Peyer's patch (tissue), 4 donors: ENCODE data around the gene THPO. TPM values are rescaled to one million over a fixed set of nuclear protein-coding genes. Genes with fewer than 3 reads are reported as not detected.

Experiments
- DNase-seq, 3 donors: peaks; one replicate each; pipeline ENCODE4 v3.0.0-alpha.2; 2017 to 2019
- H3K27ac ChIP-seq, 4 donors: fragments of 200-600 bp; sonication (generic); one replicate each; pipeline ENCODE4 v1.5.1; 2016 to 2019
- H3K27me3 ChIP-seq, 2 donors: fragments of 200-600 bp; sonication (generic); one replicate each; pipeline ENCODE4 v1.5.1; 2019
- H3K36me3 ChIP-seq, 3 donors: fragments of 200-600 bp; sonication (generic); one replicate each; pipeline ENCODE4 v1.5.1; 2016 to 2019
- H3K4me1 ChIP-seq, 4 donors: fragments of 200-600 bp; sonication (generic); one replicate each; pipeline ENCODE4 v1.5.1; 2016 to 2019
- H3K4me3 ChIP-seq, 4 donors: fragments of 200-600 bp; sonication (generic); 1 replicate in 3 of 4; 2 replicates in 1 of 4; pipeline ENCODE4 v1.5.1; 2016 to 2019; ENCODE audit warnings: mild to moderate bottlenecking in 1 of 4
- H3K9me3 ChIP-seq, 4 donors: fragments of 200-600 bp; sonication (generic); one replicate each; pipeline ENCODE4 v1.5.1; 2016 to 2019; ENCODE audit warnings: mild to moderate bottlenecking in 1 of 4
- CTCF ChIP-seq, 6 experiments: fragments of 450-650 bp in 4 of 6; fragments of 200-600 bp in 2 of 6; sonication (generic) in 1 of 6; IDR thresholded peaks; one replicate each; pipeline ENCODE4 v1.5.1; 2017 to 2019; ENCODE audit warnings: antibody characterized with exemption in 6 of 6, mild to moderate bottlenecking in 3 of 6, moderate library complexity in 1 of 6
- POLR2A ChIP-seq, 2 donors: fragments of 450-650 bp; IDR thresholded peaks; one replicate each; pipeline ENCODE4 v1.5.1; 2017; ENCODE audit warnings: antibody characterized with exemption in 2 of 2, mild to moderate bottlenecking in 2 of 2, moderate library complexity in 2 of 2
- total RNA-seq, 4 donors: library from RNA; depleted of rRNA; stranded (reverse); fragments of >200 nt; gene quantifications; one replicate each; pipeline ENCODE4 v1.1.0, GENCODE V29; 2016

Gene THPO
- total RNA-seq, 4 donors from 2014 or later: 0.54 to 2.5 TPM; not detected in 2

- peak; percentile 48 to 90 for TF ChIP-seq POLR2A (IDR thresholded peaks at IDR 0.05)
- peak in 1 of 6 experiments; percentile 3 for TF ChIP-seq CTCF (IDR thresholded peaks at IDR 0.05)
- Histone ChIP-seq H3K4me1 (peaks cover 0 to 24% (median 3%) of the 10 kb centered on the region in 4 donors), H3K36me3 (peaks cover 0 to 45% (median 0%) of the 10 kb centered on the region in 3 donors)
These were observed 42.1 kb downstream of the THPO start for GRCh38 chr3:184335661-184336546.

GRCh38 chr3:184335291-184335660 is 42.7 kb downstream of the THPO start:
- peaks cover 0 to 51% (median 0%) of the 10 kb centered on the region in 3 donors for H3K36me3 ChIP-seq
- DNase-seq: no peak

More at GRCh38 chr3:184335661-184336546, 42.1 kb downstream of the THPO start:
- DNase-seq: peak; percentile 86 to 95 (median 94)
- Histone ChIP-seq H3K4me3 (peak overlapping the region; percentile 63 to 92 (median 78)), H3K27me3 (no peaks in the 10 kb centered on the region), H3K27ac (peak overlapping the region; percentile 89 to 98 (median 91)), H3K9me3 (no peaks in the 10 kb centered on the region)

GRCh38 chr3:184334470-184335158 is 43.4 kb downstream of the THPO start:
- peaks cover 0 to 24% (median 3%) of the 10 kb centered on the region in 4 donors for H3K4me1 ChIP-seq
- no peaks in the 10 kb centered on the region for H3K9me3 ChIP-seq
- H3K36me3 ChIP-seq: peaks cover 0 to 58% (median 0%) of the 10 kb centered on the region in 3 donors
- TF ChIP-seq POLR2A (IDR thresholded peaks at IDR 0.05) (no peak), CTCF (IDR thresholded peaks at IDR 0.05) (no peak)
- no peaks in the 10 kb centered on the region for H3K27me3 ChIP-seq
- H3K27ac ChIP-seq: peak overlapping the region in 3 of 4 donors; percentile 15 to 98 (median 89)
- no peak for DNase-seq
- no peak overlapping the region for H3K4me3 ChIP-seq

More at GRCh38 chr3:184335291-184335660, 42.7 kb downstream of the THPO start:
- Histone ChIP-seq H3K27me3 (no peaks in the 10 kb centered on the region), H3K9me3 (no peaks in the 10 kb centered on the region), H3K4me1 (peaks cover 0 to 24% (median 3%) of the 10 kb centered on the region in 4 donors), H3K4me3 (peak overlapping the region; percentile 63 to 92 (median 78)), H3K27ac (peak overlapping the region; percentile 89 to 98 (median 91))
- TF ChIP-seq CTCF (IDR thresholded peaks at IDR 0.05) (no peak), POLR2A (IDR thresholded peaks at IDR 0.05) (no peak)

- TF ChIP-seq CTCF (IDR thresholded peaks at IDR 0.05) (no peak), POLR2A (IDR thresholded peaks at IDR 0.05) (no peak)
- no peak for DNase-seq
- H3K4me1 ChIP-seq: peaks cover 0 to 24% (median 3%) of the 10 kb centered on the region in 4 donors
- H3K36me3 ChIP-seq: peaks cover 0 to 67% (median under 1%) of the 10 kb centered on the region in 3 donors
- H3K4me3 ChIP-seq: no peak overlapping the region
- H3K27ac ChIP-seq: no peak overlapping the region
- no peaks in the 10 kb centered on the region for H3K27me3 ChIP-seq
- no peaks in the 10 kb centered on the region for H3K9me3 ChIP-seq
These were observed 44.3 kb downstream of the THPO start for GRCh38 chr3:184333700-184334099.

GRCh38 chr3:184333190-184333589 is 44.8 kb downstream of the THPO start:
- peak overlapping the region in 2 of 4 donors; percentile 30 to 43 for H3K27ac ChIP-seq
- H3K4me1 ChIP-seq: peaks cover 0 to 23% (median 3%) of the 10 kb centered on the region in 4 donors
- no peaks in the 10 kb centered on the region for H3K27me3 ChIP-seq
- TF ChIP-seq POLR2A (IDR thresholded peaks at IDR 0.05) (no peak), CTCF (IDR thresholded peaks at IDR 0.05) (no peak)
- DNase-seq: no peak
- no peak overlapping the region for H3K4me3 ChIP-seq
- H3K9me3 ChIP-seq: no peaks in the 10 kb centered on the region
- peaks cover 0 to 72% (median 4%) of the 10 kb centered on the region in 3 donors for H3K36me3 ChIP-seq
